Cerebellar cortex (tissue), 1 donor: ENCODE results near the gene PRDX5.

Experiments used
- DNase-seq: peaks from one replicate; pipeline ENCODE4 v3.0.0-alpha.2; 2015; ENCODE audit warnings: low spot score

PRDX5 gene

GRCh38 chr11:64324692-64325469 is 7.0 kb downstream of the PRDX5 start:
- no peak for DNase-seq

GRCh38 chr11:64327375-64327774 is 9.5 kb downstream of the PRDX5 start:
- no peak for DNase-seq

DNA sequence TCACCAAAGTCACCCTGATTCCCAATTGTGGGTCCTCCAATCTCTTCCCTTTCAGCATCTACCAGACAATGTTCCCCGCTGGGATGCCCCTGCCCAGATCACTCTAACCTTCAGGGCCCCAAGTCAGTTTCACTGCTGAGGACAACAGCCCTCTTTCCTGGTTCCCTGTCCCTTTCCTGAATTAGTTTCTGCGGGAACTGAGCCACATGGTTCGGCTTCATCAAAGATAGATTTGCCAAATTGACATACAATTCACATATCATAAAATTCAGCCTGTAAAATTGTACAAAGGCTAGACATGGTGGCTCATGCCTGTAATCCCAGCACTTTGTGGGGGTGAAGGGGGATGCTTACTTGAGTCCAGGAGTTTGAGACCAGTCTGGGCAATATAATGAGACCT is 10.1 kb downstream of the PRDX5 start:
- no peak for DNase-seq

- DNase-seq, result no peak
Observed at GRCh38 chr11:64330888-64331287, 13.0 kb downstream of the PRDX5 start.

DNA sequence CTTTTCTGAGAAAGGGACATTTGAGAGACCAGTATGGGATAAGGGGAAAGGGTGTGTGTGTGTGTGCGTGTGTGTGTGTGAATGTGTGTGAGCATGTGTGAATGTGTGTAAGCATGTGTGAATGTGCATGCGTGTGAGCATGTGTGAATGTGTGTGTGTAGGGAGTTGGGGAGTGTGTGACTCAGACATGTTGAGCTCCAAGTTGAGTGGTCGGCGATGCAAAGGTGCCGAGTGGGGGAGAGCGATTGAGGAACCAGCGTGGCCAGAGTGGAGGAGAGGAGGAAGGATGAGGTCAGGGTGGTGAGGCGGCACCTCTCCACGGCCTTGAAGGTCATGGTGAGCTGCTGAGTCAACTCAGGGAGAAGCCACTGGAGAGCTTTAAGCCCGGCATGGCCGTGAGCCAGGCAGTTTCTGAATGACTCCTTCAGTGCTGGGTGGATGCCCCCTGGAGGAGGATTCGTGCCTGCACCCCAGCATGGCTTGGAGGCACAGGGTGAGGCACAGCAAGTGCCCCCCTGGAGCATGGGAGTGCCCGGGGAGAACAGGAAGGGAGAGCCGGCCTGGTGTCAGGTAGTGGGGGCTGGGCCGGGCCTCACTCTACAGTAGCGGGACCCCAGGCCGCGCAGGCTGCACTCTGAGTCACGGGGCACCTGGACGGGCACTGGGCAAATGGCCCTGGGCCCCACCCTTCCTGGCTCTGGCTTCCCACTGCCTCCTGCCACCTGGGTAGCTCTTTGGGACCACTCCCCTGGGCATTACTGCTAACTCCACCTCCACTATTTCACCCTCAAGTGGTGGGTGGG is 13.8 kb downstream of the PRDX5 start:
- DNase-seq, result no peak

GRCh38 chr11:64333556-64333955 is 15.6 kb downstream of the PRDX5 start:
- DNase-seq, result no peak

GRCh38 chr11:64334764-64335735 is 17.1 kb downstream of the PRDX5 start:
- no peak for DNase-seq

DNA sequence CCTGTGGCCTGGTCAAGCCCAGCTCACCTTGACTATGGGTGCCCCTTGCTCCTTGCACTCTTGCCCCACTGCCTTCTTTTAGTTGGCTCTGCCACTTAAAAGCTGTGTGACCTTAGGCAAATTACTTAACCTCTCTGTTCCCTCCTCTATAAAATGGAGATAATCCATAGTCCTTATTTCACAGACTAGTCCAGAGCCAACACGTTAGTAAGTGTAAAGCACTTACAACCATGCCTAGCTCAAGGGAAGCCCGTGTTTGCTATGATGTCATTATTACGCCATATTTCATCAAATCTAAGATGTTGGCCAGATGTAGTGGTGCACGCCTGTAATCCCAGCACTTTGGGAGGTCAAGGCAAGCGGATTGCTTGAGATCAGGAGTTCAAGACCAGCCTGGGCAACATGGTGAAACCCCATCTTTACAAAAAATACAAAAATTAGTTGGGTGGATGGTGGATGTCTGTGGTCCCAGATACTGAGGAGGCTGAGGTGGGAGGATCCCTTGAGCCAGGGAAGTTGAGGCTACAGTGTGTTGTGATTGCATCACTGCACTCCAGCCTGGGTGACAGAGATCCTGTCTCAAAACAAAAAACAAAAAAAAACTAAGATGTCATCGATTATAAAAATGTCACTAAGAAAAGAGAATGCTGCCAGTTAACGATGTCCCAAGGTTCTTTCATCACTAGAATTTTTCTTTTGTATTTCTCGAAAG is 19.8 kb downstream of the PRDX5 start:
- no peak for DNase-seq

GRCh38 chr11:64338716-64339115 is 20.8 kb downstream of the PRDX5 start:
- DNase-seq, result no peak

GRCh38 chr11:64339286-64339685 is 21.4 kb downstream of the PRDX5 start:
- DNase-seq, result no peak

DNA sequence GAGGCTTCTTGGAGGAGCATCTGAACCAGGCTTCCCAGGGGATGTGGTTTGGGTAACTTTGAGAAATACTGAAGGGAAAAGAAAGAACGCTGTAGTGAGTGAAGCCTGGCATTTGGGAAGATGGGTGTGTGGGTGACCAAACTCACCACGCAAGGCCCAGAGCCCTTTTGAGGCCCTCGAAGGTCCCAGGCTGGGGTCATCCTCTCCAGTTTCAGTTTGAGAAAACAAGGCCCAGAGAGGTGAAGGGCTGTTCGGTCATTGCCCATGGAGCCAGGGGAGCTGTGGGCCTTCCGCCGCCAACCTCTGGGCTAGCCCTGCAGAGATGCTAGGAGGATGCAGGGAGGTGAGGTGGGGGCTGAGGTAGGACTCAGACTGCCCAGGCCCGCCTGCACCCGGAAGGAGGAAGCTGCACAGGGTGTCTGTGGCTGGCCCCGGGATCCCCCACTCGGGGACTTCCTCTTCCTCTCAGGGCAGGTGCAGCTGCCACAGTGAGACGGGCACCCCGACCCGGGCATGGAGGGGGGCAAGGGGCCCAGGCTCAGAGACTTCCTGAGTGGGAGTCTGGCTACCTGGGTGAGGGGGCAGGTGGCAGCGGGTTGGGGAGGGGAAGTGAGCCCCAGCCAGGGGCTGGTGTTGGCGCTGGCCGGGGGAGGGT is 22.0 kb downstream of the PRDX5 start, which contains the start of gene CCDC88B:
TSS of gene CCDC88B (plus strand) at position 451 of the 655 bp plus-strand sequence. CDS start at position 514, 63 bp downstream.
- no peak for DNase-seq

DNA sequence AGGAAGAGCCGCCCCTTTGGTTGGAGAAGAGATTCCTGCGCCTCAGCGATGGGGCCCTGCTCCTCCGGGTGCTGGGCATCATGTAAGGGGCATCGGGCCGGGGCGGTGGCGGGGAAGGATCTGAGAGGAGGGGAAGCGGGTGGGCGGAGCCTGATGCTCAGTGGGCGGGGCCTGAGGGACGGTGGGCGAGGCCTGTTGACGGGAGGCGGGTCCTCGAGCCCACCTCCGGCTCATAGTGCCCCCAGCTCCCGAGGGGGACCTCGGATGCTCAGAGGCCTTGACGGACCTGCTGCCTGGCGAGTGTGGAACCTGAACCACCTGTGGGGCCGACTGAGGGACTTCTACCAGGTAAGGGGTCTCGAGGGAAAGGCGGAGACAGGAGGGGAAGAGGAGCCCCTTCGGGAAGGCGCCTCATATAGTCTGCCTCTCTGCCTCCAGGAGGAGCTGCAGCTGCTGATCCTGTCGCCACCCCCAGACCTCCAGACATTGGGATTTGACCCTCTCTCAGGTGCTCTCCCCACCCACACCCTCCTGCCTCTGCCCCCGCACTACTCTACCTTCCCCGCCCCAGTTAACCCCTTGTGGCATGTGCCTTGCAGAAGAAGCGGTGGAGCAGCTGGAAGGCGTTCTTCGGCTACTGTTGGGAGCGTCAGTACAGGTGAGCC is 22.9 kb downstream of the PRDX5 start:
- DNase-seq, result no peak

GRCh38 chr11:64341429-64341828 is 23.5 kb downstream of the PRDX5 start:
- DNase-seq, result no peak

GRCh38 chr11:64341851-64342791 is 24.2 kb downstream of the PRDX5 start:
- peak; percentile 89 for DNase-seq

DNA sequence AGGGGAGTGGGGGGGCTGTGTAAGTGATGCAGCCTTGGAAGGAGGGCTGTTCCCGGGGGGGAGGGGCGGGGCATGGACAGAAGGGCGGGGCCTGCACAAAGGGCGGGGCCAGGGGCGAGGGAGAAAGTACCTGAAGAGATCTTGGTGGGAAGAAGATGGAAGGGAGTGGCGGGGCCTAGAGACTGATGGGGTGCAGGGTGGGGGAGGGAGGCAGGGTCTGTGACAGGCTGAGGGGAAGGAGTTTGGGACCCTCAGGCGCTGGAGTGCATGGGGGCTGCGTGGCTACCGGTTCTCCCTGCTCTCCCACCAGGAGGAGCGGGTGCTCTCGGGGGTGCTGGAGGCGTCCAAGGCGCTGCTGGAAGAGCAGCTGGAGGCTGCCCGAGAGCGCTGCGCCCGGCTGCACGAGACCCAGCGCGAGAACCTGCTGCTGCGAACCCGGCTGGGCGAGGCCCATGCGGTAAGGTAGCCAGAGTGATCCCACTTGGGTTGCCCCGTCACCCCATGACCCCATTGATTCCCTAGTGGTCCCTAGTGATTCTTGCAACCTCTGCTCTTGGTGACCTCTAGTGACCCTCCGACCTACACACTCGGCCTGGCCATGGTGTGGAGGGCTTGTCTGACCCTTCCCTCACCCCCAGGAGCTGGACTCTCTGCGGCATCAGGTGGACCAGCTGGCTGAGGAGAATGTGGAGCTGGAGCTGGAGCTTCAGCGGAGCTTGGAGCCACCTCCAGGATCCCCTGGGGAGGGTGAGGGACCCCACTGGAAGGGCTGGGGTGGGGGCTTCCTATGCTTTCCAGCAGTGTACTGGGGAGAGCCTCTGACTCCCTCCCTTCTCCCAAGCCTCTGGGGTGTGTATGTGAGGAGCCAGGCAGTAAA is 25.2 kb downstream of the PRDX5 start:
- no peak for DNase-seq

GRCh38 chr11:64343767-64344559 is 26.0 kb downstream of the PRDX5 start:
- peak; percentile 60 for DNase-seq

DNA sequence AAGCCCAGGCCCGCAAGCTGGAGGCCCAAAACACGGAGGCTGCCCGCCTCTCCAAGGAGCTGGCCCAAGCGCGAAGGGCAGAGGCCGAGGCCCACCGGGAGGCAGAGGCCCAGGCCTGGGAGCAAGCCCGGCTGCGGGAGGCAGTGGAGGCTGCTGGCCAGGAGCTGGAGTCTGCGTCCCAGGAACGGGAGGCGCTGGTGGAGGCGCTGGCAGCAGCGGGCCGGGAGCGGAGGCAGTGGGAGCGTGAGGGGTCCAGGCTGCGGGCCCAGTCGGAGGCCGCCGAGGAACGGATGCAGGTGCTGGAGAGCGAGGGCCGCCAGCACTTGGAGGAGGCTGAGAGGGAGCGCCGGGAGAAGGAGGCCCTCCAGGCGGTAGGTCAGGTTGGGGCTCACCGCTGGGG is 26.9 kb downstream of the PRDX5 start:
- no peak for DNase-seq
